Measurements from ENCODE around the gene NHLRC1. TPM values are rescaled to one million over a fixed set of nuclear protein-coding genes. Genes with fewer than 3 reads are reported as not detected.

The NHLRC1 gene
- total and polyA plus RNA-seq, 9 of the 15 experiments (the other 6 are each of a cell fraction or from before 2014, with no cell fraction given) = not detected

GRCh38 chr6:18154507-18155149, 32.2 kb upstream of the NHLRC1 start, which contains the start of gene TPMT (continued):
- no peak for TF ChIP-seq ZBTB9 (CRISPR knock-in tag; IDR thresholded peaks at IDR 0.05)
- TF ChIP-seq NRF1 (conservative IDR thresholded peaks at IDR 0.05 in 1 of 2, IDR thresholded peaks at IDR 0.05 in 1 of 2) = no peak
- no peak for TF ChIP-seq POU5F1 (IDR thresholded peaks at IDR 0.05; ENCODE audit: borderline replicate concordance, low read depth, low read length, partially characterized antibody)
- TF ChIP-seq EGR1 (conservative IDR thresholded peaks at IDR 0.05) = peak; percentile 99
- no peak for TF ChIP-seq KDM4B (IDR thresholded peaks at IDR 0.05; ENCODE audit: borderline replicate concordance in 2 of 2, low read depth in 1 of 2)
- TF ChIP-seq TARDBP (IDR thresholded peaks at IDR 0.05) = no peak
- TF ChIP-seq, protein P1, sequence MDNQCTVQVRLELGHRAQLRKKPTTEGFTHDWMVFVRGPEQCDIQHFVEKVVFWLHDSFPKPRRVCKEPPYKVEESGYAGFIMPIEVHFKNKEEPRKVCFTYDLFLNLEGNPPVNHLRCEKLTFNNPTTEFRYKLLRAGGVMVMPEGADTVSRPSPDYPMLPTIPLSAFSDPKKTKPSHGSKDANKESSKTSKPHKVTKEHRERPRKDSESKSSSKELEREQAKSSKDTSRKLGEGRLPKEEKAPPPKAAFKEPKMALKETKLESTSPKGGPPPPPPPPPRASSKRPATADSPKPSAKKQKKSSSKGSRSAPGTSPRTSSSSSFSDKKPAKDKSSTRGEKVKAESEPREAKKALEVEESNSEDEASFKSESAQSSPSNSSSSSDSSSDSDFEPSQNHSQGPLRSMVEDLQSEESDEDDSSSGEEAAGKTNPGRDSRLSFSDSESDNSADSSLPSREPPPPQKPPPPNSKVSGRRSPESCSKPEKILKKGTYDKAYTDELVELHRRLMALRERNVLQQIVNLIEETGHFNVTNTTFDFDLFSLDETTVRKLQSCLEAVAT (IDR thresholded peaks at IDR 0.05) = peak; percentile 78; a peak in 1 of 4 replicates
- TF ChIP-seq NFIC (IDR thresholded peaks at IDR 0.05) = 0 out of 2 replicates have a peak, but pooled peaks have one; percentile 8
- no peak for TF ChIP-seq MYBL2 (IDR thresholded peaks at IDR 0.05; ENCODE audit: low read depth)
- no peak for TF ChIP-seq MYBL2 (CRISPR knock-in tag; IDR thresholded peaks at IDR 0.05; ENCODE audit: borderline replicate concordance)
- TF ChIP-seq EHMT2 (IDR thresholded peaks at IDR 0.05) = no peak
- no peak for TF ChIP-seq ERF (CRISPR knock-in tag; IDR thresholded peaks at IDR 0.05)
- TF ChIP-seq JUND (IDR thresholded peaks at IDR 0.05; ENCODE audit: borderline replicate concordance, low read depth, low read length) = 0 out of 2 replicates have a peak, but pooled peaks have one; percentile 46
- 0 out of 3 replicates have a peak, but pooled peaks have one; percentile 22 for TF ChIP-seq JUND (tag; IDR thresholded peaks at IDR 0.05; ENCODE audit: borderline replicate concordance, low read depth, low read length)
- no peak for TF ChIP-seq MYNN (IDR thresholded peaks at IDR 0.05)
- TF ChIP-seq MYNN (CRISPR knock-in tag; IDR thresholded peaks at IDR 0.05) = no peak
- no peak for TF ChIP-seq ZFP36 (IDR thresholded peaks at IDR 0.05; ENCODE audit: low read depth, low read length, partially characterized antibody)
- no peak for TF ChIP-seq NUFIP1 (IDR thresholded peaks at IDR 0.05; ENCODE audit: partially characterized antibody)
- TF ChIP-seq POLR2G (IDR thresholded peaks at IDR 0.05; ENCODE audit: low read depth, low read length) = peak; percentile 84
- TF ChIP-seq TBP (optimal IDR thresholded peaks at IDR 0.05; ENCODE audit: low read depth, low read length) = peak; percentile 64
- TF ChIP-seq SRSF1 (IDR thresholded peaks at IDR 0.05; ENCODE audit: low read depth, low read length) = no peak
- TF ChIP-seq PHB (CRISPR knock-in tag; IDR thresholded peaks at IDR 0.05) = no peak
- no peak for TF ChIP-seq NR2C1 (IDR thresholded peaks at IDR 0.05)
- no peak for TF ChIP-seq NR2C1 (tag; IDR thresholded peaks at IDR 0.05)
- TF ChIP-seq BCLAF1 (IDR thresholded peaks at IDR 0.05; ENCODE audit: borderline replicate concordance in 1 of 2, control insufficient read depth in 1 of 2, low read depth in 2 of 2, low read length in 1 of 2) = no peak
- TF ChIP-seq MTA1 (IDR thresholded peaks at IDR 0.05; ENCODE audit: borderline replicate concordance) = no peak

Data from K562 (cell line).